ENCODE data around the gene HDAC4.

GRCh38 chr2:239012228-239012627, 388.6 kb downstream of the HDAC4 start:
- TF ChIP-seq POLR2AphosphoS5 (IDR thresholded peaks at IDR 0.05; ENCODE audit: low read depth) (no peak), CTCF (conservative IDR thresholded peaks at IDR 0.05; ENCODE audit: low read depth in 2 of 2) (no peak), NANOG (IDR thresholded peaks at IDR 0.05; ENCODE audit: borderline replicate concordance) (no peak), ETS1 (IDR thresholded peaks at IDR 0.05) (no peak), EZH2 (IDR thresholded peaks at IDR 0.05; ENCODE audit: low read depth, unreplicated experiment) (no peak), EZH2phosphoT487 (IDR thresholded peaks at IDR 0.05; ENCODE audit: unreplicated experiment) (no peak), CREB1 (CRISPR knock-in tag; IDR thresholded peaks at IDR 0.05; ENCODE audit: low read depth) (no peak), REST (IDR thresholded peaks at IDR 0.05; ENCODE audit: unreplicated experiment) (no peak)

Measured in GM23338 (cell line).